OCI-LY7 (cell line): ENCODE data around the gene LIN9.

Source experiments
- CTCF ChIP-seq: fragments of 200-600 bp; sonication (generic); conservative IDR thresholded peaks from 2 replicates; pipeline ENCODE4 v1.5.1; 2014; ENCODE audit warnings: mild to moderate bottlenecking, antibody characterized with exemption, low read length, moderate library complexity, mixed read lengths
- EZH2phosphoT487 ChIP-seq: fragments of 200-600 bp; sonication (generic); IDR thresholded peaks from 2 replicates; pipeline ENCODE4 v1.6.1; 2018; ENCODE audit warnings: low read depth, borderline replicate concordance, mild to moderate bottlenecking, mixed run types, antibody characterized with exemption, low read length, moderate library complexity, mixed read lengths

- no peak for TF ChIP-seq CTCF
- TF ChIP-seq EZH2phosphoT487, result no peak
These were observed 55.0 kb downstream of the LIN9 start for GRCh38 chr1:226253933-226254332.
